ENCODE results near the gene PCSK6.

GRCh38 chr15:101450403-101451265 is 38.9 kb downstream of the PCSK6 start:
- no peak for TF ChIP-seq EZH2 (IDR thresholded peaks at IDR 0.05; ENCODE audit: insufficient read depth, poor library complexity, severe bottlenecking)
- TF ChIP-seq EZH2phosphoT487 (IDR thresholded peaks at IDR 0.05; ENCODE audit: insufficient read depth, low read depth): no peak
